ENCODE data around the gene KLHDC8A.

KLHDC8A gene

GRCh38 chr1:205377355-205377754 is 20.6 kb upstream of the KLHDC8A start:
- H3K9ac ChIP-seq = no peak overlapping the region
- TF ChIP-seq CTCF (conservative IDR thresholded peaks at IDR 0.05; ENCODE audit: low read depth, low read length) = no peak
- no peak overlapping the region for H3K4me3 ChIP-seq (IDR thresholded peaks at IDR 0.05; ENCODE audit: insufficient read depth, low read depth, low read length)
- H3K27me3 ChIP-seq (ENCODE audit: insufficient read depth, low read depth) = no peaks in the 10 kb centered on the region
- peaks cover 5% of the 10 kb centered on the region for H3K4me1 ChIP-seq (ENCODE audit: low read depth, poor library complexity, severe bottlenecking)
- no peaks in the 10 kb centered on the region for H3K79me2 ChIP-seq (ENCODE audit: insufficient read depth, low read depth)
- H4K20me1 ChIP-seq (ENCODE audit: insufficient read depth) = no peaks in the 10 kb centered on the region
- H3K4me2 ChIP-seq = no peak overlapping the region
- no peaks in the 10 kb centered on the region for H3K36me3 ChIP-seq (ENCODE audit: insufficient read depth)
- H3K27ac ChIP-seq = no peak overlapping the region
- no peak overlapping the region for H2AFZ ChIP-seq (ENCODE audit: low read depth)

- Histone ChIP-seq H3K79me2 (ENCODE audit: insufficient read depth, low read depth) (no peaks in the 10 kb centered on the region), H4K20me1 (ENCODE audit: insufficient read depth) (no peaks in the 10 kb centered on the region), H3K4me3 (IDR thresholded peaks at IDR 0.05; ENCODE audit: insufficient read depth, low read depth, low read length) (no peak overlapping the region), H2AFZ (ENCODE audit: low read depth) (no peak overlapping the region), H3K9ac (no peak overlapping the region), H3K27me3 (ENCODE audit: insufficient read depth, low read depth) (no peaks in the 10 kb centered on the region), H3K27ac (no peak overlapping the region), H3K4me1 (ENCODE audit: low read depth, poor library complexity, severe bottlenecking) (peaks cover 5% of the 10 kb centered on the region), H3K4me2 (no peak overlapping the region), H3K36me3 (ENCODE audit: insufficient read depth) (no peaks in the 10 kb centered on the region)
- no peak for TF ChIP-seq CTCF (conservative IDR thresholded peaks at IDR 0.05; ENCODE audit: low read depth, low read length)
Observed at GRCh38 chr1:205376739-205377138, 20.0 kb upstream of the KLHDC8A start.

- peaks cover 5% of the 10 kb centered on the region for H3K4me1 ChIP-seq (ENCODE audit: low read depth, poor library complexity, severe bottlenecking)
- no peak overlapping the region for H3K9ac ChIP-seq
- H3K4me2 ChIP-seq = no peak overlapping the region
- H3K79me2 ChIP-seq (ENCODE audit: insufficient read depth, low read depth) = no peaks in the 10 kb centered on the region
- H3K4me3 ChIP-seq (IDR thresholded peaks at IDR 0.05; ENCODE audit: insufficient read depth, low read depth, low read length) = no peak overlapping the region
- no peak for TF ChIP-seq CTCF (conservative IDR thresholded peaks at IDR 0.05; ENCODE audit: low read depth, low read length)
- no peaks in the 10 kb centered on the region for H3K27me3 ChIP-seq (ENCODE audit: insufficient read depth, low read depth)
- H3K36me3 ChIP-seq (ENCODE audit: insufficient read depth) = no peaks in the 10 kb centered on the region
- H4K20me1 ChIP-seq (ENCODE audit: insufficient read depth) = no peaks in the 10 kb centered on the region
- H3K27ac ChIP-seq = no peak overlapping the region
- no peak overlapping the region for H2AFZ ChIP-seq (ENCODE audit: low read depth)
Observed at GRCh38 chr1:205375835-205376545, 19.3 kb upstream of the KLHDC8A start.

GRCh38 chr1:205374210-205375078 is 17.7 kb upstream of the KLHDC8A start:
- H2AFZ ChIP-seq (ENCODE audit: low read depth) = no peak overlapping the region
- H3K4me1 ChIP-seq (ENCODE audit: low read depth, poor library complexity, severe bottlenecking) = peaks cover 5% of the 10 kb centered on the region

More at GRCh38 chr1:205374210-205375078, 17.7 kb upstream of the KLHDC8A start:
- Histone ChIP-seq H3K36me3 (ENCODE audit: insufficient read depth) (no peaks in the 10 kb centered on the region), H3K27ac (no peak overlapping the region), H3K27me3 (ENCODE audit: insufficient read depth, low read depth) (no peaks in the 10 kb centered on the region), H3K79me2 (ENCODE audit: insufficient read depth, low read depth) (no peaks in the 10 kb centered on the region), H4K20me1 (ENCODE audit: insufficient read depth) (no peaks in the 10 kb centered on the region), H3K4me2 (no peak overlapping the region), H3K4me3 (IDR thresholded peaks at IDR 0.05; ENCODE audit: insufficient read depth, low read depth, low read length) (no peak overlapping the region), H3K9ac (no peak overlapping the region)
- no peak for TF ChIP-seq CTCF (conservative IDR thresholded peaks at IDR 0.05; ENCODE audit: low read depth, low read length)

All from KMS-11 (cell line).